DND-41 (cell line): ENCODE data around the gene ARAP1.

Experiments used
- EZH2 ChIP-seq: IDR thresholded peaks from 3 replicates; pipeline ENCODE4 v1.6.1; 2012; ENCODE audit warnings: borderline replicate concordance, low read depth, mild to moderate bottlenecking, moderate library complexity, low read length, inconsistent platforms; ENCODE audit not compliant: severe bottlenecking
- TF ChIP-seq, protein P1 (sequence below): IDR thresholded peaks from 2 replicates; pipeline ENCODE4 v1.5.1; 2012; ENCODE audit warnings: borderline replicate concordance, low read length, moderate library complexity, mild to moderate bottlenecking; ENCODE audit not compliant: poor library complexity, severe bottlenecking; ENCODE audit errors: extremely low read depth

DNA sequence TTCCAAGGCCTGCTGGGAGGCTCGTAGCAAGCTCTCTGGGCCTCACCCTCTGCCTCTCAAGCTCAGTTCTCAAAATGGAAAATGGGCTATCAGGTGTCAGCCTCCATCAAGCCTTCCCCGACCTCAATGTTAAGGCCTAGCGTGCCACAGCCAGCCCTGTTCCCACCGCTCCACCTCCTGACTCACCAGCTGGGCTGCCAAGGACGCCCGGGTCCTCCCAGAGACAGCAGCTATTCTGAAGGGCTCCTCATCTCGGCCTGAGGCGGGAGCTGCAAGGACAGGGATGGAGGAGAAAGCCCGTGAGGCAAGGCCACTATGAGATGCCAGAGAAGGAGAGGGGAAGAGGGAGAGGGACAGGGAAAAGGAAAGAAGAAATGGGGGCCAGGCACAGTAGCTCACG, 19.9 kb downstream of the ARAP1 start:
- TF ChIP-seq EZH2, result no peak
- TF ChIP-seq, protein P1, sequence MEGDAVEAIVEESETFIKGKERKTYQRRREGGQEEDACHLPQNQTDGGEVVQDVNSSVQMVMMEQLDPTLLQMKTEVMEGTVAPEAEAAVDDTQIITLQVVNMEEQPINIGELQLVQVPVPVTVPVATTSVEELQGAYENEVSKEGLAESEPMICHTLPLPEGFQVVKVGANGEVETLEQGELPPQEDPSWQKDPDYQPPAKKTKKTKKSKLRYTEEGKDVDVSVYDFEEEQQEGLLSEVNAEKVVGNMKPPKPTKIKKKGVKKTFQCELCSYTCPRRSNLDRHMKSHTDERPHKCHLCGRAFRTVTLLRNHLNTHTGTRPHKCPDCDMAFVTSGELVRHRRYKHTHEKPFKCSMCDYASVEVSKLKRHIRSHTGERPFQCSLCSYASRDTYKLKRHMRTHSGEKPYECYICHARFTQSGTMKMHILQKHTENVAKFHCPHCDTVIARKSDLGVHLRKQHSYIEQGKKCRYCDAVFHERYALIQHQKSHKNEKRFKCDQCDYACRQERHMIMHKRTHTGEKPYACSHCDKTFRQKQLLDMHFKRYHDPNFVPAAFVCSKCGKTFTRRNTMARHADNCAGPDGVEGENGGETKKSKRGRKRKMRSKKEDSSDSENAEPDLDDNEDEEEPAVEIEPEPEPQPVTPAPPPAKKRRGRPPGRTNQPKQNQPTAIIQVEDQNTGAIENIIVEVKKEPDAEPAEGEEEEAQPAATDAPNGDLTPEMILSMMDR, result no peak
